ENCODE data around the gene NPAS3.

GRCh38 chr14:33836203-33836899, 897.7 kb downstream of the NPAS3 start:
- no peak for TF ChIP-seq POLR2A (IDR thresholded peaks at IDR 0.05)
- TF ChIP-seq CTCF (IDR thresholded peaks at IDR 0.05): no peak
